Loucy (cell line): ENCODE data around the gene RSRC1.

Experiments used
- CTCF ChIP-seq: fragments of 200-600 bp; sonication (generic); conservative IDR thresholded peaks from 2 replicates; pipeline ENCODE4 v1.5.1; 2014; ENCODE audit warnings: mild to moderate bottlenecking, antibody characterized with exemption, low read length
- EZH2phosphoT487 ChIP-seq: fragments of 200-600 bp; IDR thresholded peaks from 2 replicates; pipeline ENCODE4 v1.6.1; 2018; ENCODE audit warnings: antibody characterized with exemption, mild to moderate bottlenecking, moderate library complexity, borderline replicate concordance

GRCh38 chr3:158522221-158523136 is 412.6 kb downstream of the RSRC1 start:
- TF ChIP-seq EZH2phosphoT487 (no peak), CTCF (no peak)
